RPMI7951 (cell line): Measurements from ENCODE around the gene CIDEB. TPM values are rescaled to one million over a fixed set of nuclear protein-coding genes. Genes with fewer than 3 reads are reported as not detected.
A peak's percentile ranks its signal among the peaks of the same experiment; 100 is the strongest.

Experiments used
- DNase-seq: peaks from one replicate; pipeline ENCODE4 v3.0.0-alpha.2; 2012; ENCODE audit warnings: low read depth
- total RNA-seq: library from RNA; depleted of rRNA; stranded (reverse); fragments of >200 nt; shearing (Covaris generic); gene quantifications from 2 replicates; pipeline ENCODE4 v1.2.3, GENCODE V29; 2014

CIDEB gene
- total RNA-seq, 1 experiment from 2014 or later, result not detected

DNA sequence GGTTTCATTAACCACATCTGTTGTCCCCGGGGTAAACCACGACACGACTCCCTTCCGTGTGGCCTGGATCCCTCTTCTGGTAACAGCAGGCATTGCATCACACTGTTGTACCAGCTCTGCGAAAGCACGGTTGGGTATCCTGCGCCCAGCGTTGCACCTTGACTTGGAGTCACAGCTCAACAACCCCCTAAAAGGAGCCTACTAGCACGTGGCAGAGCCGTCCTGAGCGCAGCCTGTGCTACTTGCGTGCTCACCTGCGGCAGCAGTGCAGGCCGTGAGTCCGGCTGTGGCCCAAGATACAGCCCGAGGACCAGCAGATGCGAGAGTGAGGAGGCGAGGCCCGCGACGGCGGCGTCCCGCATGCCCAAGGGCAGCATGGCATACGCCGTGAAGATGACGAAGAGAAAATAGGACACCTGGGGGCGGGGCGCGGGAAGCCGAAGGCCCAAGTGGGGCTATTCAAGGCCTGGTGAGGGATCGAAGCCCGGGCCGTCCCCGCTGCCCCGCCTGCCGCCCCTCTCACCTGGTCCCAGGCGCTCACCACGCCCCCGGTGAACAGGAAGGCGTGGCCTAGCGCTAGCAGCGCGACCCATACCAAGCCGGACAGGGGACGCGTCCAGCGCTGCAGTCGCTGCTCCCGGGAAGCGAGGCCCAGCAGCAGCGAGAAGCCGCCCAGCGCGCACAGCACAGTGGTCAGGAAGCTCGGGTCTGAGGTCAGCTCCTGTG lies 24.7 kb upstream of the CIDEB start:
- DNase-seq, result peak; percentile 68

DNA sequence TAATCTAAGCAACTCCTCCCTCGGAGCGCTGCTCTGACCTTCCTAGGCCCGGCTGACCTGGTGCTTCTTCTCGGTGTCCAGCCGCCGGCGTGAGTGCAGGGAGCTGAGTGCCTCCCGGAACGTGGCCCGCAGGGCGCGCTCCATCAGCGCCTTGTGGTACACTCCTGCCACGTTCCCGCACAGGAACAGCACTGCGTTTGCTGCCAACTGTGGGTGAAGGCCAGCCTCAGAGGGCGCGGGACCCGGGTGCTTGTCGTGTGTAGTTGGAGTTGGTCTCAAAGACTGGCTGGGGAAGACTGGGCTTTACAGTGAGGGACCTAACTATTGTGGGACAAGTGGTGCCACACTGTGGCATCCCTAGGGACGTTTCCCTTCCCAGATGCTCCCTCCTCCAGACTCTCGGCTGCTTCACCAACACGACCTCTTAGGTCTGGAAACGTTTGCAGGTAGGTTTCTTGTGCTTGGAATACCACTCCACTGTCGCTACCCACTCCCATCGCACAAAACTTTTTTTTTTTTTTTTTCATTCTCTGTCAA lies 24.0 kb upstream of the CIDEB start:
- no peak for DNase-seq

DNA sequence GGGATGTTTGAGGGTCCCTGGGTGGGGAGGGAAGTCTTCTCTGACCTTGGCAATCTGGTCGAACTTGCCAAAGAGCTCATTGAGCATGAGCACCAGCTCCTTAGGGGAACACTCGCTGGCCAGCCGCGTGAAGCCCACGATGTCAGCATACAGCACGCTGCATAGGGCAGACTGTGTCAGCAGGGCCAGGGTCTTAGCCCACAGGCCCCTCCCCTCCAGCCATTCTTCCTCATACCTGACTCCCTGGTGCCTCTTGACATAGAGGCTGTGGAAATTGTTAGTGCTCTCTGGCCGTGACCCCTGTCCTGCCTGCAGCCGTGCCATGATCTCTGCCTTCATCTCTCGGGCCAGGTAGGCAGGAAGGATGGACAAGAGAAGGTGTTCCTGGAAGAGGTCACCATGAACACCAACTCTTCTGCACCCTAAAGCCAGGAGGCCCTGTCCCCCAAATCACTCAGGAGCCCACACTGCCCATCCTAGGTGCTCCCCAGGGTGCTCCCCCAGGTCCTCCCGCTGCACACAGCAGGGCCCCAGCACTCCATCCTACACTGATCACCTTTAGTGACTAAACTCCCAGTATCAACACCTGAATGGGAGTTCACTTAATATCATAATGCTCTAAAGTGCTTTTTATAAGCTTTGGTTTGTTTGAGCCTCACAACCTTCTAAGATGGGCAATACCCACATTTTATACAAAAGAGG lies 23.3 kb upstream of the CIDEB start:
- DNase-seq, result no peak

DNA sequence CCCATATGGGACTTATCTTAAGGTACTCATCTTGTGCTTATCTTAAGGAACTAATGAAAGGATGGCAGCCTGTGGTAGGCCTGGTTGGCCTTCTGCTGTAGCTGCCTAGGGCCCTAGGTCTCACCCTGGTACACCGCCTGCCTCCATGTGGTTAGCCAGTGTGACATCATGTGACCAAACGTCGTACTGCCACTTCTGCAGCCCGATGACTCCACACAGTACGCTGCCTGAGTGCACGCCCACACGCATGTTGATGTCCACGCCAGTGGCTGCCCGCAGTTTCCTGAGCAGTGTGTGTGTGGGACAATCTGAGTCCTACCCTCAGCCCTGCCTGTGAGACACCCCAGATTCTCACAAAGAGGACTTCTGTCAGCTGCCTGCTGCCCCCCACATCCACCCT lies 22.0 kb upstream of the CIDEB start:
- DNase-seq, result no peak

DNA sequence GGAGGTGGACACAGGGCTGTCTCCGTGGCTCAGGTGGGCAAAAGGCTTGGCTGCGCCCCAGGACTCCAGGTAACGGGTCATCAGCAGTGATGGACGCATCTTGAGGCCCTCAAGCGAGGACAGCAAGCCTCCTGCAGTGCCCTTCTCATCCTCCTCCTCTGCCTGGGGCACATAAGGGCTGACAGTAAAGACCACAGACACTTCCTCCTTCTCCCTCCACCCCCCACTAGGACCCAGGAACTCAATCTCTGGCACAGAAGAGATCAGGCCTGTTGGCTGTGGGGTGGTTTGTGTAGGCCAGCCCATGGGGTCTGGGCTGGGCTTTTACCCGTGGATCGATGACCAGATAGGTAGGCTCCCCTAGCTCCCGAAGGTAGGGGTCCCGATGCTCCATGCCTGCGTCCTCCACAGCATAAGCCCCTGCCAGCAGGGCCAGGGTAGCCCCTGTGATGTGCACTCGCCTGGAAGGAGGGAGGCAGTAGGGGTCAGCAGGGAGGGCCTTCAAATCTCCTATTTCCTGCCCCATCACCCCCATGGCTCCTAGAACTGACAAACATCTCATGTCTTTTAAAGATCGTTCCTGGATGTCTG lies 21.4 kb upstream of the CIDEB start:
- DNase-seq, result no peak

DNA sequence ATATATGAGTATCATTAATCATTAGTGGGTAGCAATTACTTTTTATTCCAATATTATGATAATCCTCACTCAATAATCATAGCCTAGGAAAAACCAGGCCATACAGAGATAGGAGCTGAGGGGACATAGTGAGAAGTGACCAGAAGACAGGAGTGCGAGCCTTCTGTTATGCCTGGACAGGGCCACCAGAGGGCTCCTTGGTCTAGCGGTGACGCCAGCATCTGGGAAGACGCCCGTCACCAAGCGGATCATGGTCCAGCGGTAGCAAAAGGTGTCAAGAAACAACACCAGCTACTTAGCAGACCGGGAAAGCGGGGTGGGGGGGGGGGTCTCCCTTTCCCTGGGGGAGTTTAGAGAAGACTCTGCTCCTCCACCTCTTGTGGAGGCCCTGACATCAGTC lies 20.1 kb upstream of the CIDEB start:
- DNase-seq, result peak; percentile 22

DNA sequence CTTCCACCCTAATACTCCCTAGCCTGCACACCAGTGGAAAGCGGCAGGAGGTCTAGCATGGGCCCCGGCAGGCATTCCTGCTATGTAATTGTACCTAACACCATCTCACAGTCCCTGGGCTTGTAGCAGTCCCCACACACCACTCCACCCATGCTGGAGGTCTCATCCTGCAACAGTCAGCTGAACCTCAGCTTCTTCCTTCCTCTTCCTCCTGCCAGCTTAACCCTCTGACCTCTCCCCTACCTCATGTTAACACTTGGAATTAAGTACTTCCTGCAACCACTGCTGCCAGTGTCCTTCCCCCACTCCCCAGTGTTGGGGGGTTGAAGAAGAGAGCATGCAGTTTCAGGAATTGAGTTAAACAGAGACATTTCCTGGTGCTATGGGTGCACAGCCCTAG lies 19.5 kb upstream of the CIDEB start:
- no peak for DNase-seq

DNA sequence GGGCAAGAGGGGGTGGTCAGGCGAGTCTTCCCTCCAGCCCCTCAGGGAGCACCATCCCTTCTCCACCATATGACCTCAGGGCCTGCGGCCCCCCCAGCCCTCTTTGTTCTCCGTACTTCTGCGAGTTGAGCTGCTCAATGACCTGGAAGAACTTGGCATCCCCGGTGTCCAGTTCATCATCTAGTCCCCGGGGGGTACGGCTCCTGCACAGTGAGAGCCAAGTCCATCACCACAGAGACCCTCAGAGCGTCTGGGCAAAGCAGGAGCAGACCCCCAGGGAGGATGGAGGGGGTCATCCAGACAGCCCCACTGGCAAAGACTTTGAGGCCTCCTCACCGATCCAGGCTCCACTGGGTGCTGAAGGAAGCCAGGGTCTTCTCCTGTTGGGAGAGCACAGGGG lies 18.2 kb upstream of the CIDEB start:
- DNase-seq, result no peak

DNA sequence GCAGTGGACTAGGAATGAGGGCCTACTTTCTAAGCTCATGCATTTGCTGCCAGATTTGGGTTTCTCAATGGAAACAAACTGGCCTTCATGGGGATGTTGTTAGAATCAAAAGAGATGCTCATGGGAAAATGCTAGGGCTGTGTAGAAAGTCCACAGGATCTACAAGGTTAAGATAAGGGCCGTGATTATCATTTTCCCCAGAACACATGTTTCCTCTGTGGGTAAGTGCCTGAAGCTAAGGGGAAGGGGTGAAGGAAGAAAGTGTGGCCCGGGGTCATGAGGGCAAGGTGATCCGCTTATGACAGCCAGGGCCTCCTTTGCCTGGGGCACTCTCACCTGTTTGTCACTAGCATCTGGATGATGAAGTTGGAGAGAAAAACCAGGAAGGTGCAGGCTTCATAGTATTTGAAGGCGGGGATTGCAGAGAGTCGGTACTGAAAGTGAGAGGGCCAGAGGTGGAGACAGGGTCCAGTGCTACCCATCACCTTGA lies 17.3 kb upstream of the CIDEB start:
- DNase-seq, result no peak

DNA sequence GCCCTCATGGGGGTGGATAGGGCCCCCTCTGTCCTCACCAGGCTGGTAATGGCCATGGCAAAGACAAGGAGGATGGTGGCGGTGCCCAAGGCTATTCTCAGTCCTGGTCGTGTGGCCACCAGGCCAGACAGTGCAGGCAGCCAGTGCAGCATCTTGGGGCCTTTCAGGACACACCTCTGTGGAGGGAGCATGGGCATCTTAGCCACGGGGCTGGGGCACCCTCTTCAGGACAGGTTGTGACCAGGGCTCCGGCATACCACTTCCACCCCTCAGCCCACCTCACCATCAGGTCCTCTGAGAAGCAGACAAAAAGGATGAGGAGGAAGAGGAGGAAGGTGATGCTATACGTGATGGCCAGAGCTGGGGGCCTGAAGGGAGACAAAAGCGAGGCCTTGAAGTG lies 16.2 kb upstream of the CIDEB start:
- DNase-seq, result no peak

DNA sequence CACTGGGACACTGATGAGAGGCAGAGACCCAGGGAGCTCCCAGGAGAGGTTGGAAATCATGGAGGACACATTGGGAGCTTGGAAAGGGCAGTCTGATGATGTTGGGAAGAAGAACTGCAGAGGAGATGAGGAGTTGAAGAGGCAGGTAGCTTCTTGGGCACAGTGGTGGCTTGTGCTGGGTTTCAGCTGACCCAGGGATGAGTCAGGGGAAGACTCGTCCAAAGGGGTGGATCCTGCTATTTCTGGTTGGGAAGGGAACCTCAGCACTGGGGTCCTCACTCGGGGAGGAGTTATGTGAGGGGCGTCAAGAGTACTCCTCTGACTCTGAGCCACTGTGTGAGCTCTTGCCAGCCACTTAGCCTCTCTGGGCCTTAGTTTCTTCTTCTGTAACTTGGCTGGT lies 15.6 kb upstream of the CIDEB start:
- no peak for DNase-seq

DNA sequence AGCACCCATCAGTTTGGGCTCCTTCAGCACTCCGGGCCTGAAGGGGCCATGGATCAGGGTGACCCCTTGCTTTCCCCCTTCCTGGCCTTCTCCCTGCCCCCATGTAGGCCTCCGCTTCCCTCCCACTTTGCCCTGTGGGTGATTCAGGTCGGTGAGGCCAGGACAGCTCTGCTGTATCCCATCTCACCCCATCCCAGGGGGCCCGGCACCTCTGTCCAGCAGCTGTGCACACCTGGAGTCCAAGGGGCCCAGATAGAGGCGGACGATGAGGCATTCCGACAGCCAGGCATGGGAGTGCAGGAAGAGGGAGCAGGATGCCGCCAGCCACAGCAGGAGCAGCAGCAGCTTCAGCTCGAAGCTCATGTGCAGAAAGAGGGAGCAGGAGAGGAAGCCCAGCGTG lies 14.9 kb upstream of the CIDEB start:
- DNase-seq, result no peak

DNA sequence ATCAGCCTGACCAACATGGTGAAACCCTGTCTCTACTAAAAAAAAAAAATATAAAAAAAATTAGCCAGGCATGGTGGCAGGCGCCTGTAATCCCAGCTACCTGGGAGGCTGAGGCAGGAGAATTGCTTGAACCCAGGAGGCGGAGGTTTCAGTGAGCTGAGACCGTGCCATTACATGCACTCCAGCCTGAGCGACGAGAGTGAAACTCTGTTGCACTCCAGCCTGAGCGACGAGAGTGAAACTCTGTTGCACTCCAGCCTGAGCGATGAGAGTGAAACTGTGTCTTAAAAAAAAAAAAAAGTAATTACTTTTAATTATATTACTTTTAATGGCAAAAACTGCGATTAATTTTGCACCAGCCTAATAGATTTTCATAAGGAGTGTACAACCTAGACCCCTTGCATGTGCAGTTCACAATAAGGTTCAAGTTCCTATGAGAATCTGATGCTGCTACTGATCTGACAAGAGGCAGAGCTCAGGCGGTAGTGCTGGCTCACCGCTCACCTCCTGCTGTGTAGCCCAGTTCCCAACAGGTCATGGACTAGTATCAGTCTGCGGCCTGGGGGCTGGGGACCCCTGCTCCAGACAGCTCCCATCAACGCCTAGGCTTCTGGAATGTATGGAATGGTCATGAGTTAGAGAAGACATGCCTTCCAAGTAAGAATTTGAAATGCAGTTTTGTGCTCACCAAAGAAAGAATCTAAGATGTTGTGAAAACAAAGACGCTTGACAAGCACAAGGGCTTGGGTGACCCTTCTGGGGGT lies 13.6 kb upstream of the CIDEB start:
- DNase-seq, result no peak

DNA sequence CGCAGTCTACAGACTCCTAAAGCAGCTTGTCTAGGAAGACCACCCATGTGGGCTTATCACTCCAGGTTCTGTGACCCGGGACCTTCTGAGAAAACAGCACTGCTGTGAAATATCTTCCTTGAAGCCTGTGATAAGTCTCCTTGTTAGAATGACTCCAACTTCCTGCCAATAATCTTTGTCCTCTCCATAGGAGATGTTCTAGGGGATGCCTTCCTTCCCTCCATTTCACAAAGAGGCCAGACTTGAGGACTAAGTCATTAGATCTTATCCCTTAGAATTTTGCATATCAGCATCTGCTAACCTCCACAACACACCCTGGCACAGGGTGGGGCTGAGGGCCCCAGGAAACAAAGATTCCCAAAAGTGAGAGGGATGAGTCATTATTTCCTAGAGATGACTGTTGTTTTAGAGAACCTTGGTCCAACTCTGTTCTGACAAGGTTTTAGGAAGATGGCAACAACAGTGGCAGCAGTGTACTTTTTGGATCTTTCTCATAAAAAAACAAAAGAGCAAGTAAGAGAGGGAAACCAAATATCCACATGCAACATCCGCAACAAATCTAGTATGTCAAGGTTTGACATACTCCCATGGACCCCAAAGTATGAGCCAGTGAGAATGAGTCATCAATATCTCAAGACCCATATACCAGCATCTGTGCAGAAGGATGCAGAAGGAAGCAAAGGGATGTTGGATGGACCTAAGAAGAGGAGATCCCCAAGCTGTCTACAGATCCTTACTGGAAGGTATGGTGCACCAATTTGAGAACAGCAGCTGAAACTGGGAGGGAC lies 9.6 kb upstream of the CIDEB start:
- peak; percentile 66 for DNase-seq

DNA sequence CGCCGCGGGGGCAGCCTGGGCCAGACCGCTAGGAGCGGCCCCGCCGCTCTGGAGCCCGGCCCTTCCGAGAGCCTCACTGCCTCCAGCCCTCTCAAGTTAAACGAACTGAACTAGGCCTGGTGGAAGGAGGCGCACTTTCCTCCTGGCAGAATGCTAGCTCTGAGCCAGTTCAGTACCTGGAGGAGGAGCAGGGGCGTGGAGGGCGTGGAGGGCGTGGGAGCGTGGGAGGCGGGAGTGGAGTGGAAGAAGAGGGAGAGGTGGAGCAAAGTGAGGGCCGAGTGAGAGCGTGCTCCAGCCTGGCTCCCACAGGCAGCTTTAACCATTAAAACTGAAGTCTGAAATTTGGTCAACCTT lies 8.8 kb upstream of the CIDEB start:
- DNase-seq, result no peak

DNA sequence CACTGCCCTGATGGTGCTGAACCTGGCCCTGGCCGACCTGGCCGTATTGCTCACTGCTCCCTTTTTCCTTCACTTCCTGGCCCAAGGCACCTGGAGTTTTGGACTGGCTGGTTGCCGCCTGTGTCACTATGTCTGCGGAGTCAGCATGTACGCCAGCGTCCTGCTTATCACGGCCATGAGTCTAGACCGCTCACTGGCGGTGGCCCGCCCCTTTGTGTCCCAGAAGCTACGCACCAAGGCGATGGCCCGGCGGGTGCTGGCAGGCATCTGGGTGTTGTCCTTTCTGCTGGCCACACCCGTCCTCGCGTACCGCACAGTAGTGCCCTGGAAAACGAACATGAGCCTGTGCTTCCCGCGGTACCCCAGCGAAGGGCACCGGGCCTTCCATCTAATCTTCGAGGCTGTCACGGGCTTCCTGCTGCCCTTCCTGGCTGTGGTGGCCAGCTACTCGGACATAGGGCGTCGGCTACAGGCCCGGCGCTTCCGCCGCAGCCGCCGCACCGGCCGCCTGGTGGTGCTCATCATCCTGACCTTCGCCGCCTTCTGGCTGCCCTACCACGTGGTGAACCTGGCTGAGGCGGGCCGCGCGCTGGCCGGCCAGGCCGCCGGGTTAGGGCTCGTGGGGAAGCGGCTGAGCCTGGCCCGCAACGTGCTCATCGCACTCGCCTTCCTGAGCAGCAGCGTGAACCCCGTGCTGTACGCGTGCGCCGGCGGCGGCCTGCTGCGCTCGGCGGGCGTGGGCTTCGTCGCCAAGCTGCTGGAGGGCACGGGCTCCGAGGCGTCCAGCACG lies 8.2 kb upstream of the CIDEB start:
- no peak for DNase-seq

DNA sequence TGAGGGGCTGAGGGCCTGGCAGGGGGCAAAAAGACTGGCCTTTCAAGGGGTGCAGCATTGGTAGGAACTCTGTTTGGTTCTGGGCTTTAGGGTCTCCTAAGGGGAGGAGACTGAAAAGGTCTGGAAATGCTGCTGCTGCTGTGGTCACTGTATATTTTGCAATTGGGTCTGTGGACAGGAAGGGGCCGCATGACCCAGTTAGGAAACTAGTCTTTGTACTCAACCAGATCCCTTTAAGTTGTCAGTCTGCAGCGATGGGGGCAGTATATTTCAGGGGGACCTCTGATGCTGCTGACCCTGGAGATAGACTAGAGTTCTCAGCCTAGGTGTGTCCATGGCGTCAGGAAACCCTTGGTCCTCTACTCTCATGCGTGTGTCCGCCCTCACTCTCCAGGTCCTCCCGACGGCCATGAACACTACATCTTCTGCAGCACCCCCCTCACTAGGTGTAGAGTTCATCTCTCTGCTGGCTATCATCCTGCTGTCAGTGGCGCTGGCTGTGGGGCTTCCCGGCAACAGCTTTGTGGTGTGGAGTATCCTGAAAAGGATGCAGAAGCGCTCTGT lies 7.5 kb upstream of the CIDEB start:
- DNase-seq, result no peak

DNA sequence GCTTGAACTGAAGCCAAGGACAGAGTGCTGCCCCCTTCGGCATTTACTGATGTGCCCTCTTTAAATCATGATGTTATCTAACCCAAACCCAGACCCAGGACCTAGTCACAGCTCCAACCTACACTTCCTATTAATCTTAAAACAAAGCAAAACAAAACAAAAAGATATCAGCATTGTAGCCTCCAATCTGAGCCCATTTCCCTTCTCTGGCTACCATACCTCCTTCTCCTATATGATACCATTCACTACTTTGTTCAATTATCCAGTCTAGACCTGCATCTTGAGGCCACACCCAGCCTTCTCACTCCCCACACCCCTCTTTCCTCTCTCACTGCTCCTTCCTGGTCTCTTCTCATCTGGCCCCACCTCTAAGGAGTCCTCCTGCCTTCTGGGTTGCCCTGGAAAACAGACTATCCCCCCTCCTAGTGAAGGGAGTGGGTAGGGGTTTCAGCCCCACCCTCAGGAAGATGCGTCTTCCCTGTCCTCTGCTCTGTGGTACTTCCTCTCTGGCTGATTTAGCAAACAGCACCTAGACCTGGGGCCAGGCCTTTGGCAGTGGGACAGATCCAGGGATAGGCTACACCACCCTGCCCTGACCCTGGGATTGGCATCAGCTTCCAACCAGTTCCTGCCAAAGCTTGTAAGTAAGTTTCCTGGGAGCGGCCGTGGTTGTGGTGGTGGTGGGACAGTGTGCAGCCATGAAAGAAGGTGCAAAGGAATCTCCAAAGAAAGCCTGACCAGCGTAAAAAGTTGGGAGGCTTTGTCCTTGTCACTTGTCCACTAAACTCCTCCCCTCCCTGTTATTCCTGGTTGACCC lies 6.8 kb upstream of the CIDEB start:
- DNase-seq, result no peak

DNA sequence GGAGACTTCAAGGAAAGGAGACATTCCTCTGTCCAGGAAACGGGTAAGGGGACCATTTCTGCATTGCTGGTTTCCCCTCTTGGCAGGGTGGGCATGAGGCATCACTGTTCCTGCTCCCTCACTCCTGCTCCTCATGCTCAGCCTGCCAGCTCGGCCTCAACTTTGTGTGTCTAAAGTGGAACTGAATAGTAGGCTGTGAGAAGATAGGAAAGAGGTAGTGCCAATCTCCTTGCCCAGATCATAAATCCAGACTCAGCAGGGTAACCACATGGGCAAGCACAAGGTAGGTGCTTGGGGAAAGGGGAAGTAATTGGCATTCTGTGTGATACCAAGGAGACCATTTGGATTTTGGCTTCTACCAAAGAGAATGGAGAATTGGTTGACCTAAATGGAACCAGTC lies 6.1 kb upstream of the CIDEB start:
- no peak for DNase-seq
